Spleen (tissue), 7 donors: ENCODE measurements around the gene TRPV2.

ENCODE experiments used
- CTCF ChIP-seq, 11 experiments: fragments of 200-600 bp in 7 of 11; fragments of 450-650 bp in 4 of 11; sonication (generic) in 4 of 11; IDR thresholded peaks in 8 of 11; conservative IDR thresholded peaks in 3 of 11; 1 replicate in 7 of 11; 2 replicates in 4 of 11; pipeline versions ENCODE4 v1.4.0 to v1.8.0; 2016 to 2021; ENCODE audit warnings: antibody characterized with exemption in 11 of 11, inconsistent platforms in 4 of 11, mild to moderate bottlenecking in 1 of 11
- POLR2AphosphoS5 ChIP-seq, 3 donors: sonication (generic); formaldehyde crosslinking; IDR thresholded peaks; one replicate each; pipeline ENCODE4 v1.5.1; 2017; ENCODE audit warnings: antibody characterized with exemption in 3 of 3
- donor health status: DM: no; HTN: no; CAD: no; lungs with moderate emphysema.
- donor health status: DM: no; HTN: no; CAD: no.
- donor health status: DM: no; HTN: no; CAD: no.

GRCh38 chr17:16484445-16485175 lies 69.2 kb downstream of the TRPV2 start:
- no peak for TF ChIP-seq CTCF (IDR thresholded peaks at IDR 0.05 in 8 of 11, conservative IDR thresholded peaks at IDR 0.05 in 3 of 11)
- no peak for TF ChIP-seq POLR2AphosphoS5 (IDR thresholded peaks at IDR 0.05)
